ENCODE results near the gene TMEM171. TPM values are rescaled to one million over a fixed set of nuclear protein-coding genes. Genes with fewer than 3 reads are reported as not detected.

TMEM171 gene
- total and polyA plus RNA-seq, 9 of the 15 experiments (the other 6 are each of a cell fraction or from before 2014, with no cell fraction given) = 0.08 TPM; not detected in 8

DNA sequence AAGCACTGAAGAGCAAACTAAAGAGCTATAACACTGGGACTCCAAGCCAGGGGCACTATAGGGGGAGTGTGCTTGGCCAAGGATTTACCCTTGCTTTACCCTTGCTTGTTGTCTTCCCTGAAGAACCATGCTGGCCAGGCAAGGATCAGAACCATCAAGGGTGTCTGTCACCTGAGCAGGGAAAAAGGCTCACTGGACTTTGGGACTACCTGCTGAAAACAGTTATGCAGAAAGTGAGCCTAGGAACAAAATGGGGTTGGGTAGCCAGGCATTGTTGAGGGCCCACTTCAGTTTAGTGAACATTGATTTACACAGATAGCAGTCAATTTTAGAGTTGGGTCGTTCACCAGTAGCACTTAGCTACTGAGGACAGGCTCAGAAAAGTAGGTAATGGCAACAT lies 8.0 kb upstream of the TMEM171 start (continued):
- TF ChIP-seq, protein P1, sequence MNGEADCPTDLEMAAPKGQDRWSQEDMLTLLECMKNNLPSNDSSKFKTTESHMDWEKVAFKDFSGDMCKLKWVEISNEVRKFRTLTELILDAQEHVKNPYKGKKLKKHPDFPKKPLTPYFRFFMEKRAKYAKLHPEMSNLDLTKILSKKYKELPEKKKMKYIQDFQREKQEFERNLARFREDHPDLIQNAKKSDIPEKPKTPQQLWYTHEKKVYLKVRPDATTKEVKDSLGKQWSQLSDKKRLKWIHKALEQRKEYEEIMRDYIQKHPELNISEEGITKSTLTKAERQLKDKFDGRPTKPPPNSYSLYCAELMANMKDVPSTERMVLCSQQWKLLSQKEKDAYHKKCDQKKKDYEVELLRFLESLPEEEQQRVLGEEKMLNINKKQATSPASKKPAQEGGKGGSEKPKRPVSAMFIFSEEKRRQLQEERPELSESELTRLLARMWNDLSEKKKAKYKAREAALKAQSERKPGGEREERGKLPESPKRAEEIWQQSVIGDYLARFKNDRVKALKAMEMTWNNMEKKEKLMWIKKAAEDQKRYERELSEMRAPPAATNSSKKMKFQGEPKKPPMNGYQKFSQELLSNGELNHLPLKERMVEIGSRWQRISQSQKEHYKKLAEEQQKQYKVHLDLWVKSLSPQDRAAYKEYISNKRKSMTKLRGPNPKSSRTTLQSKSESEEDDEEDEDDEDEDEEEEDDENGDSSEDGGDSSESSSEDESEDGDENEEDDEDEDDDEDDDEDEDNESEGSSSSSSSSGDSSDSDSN (IDR thresholded peaks at IDR 0.05; ENCODE audit: borderline replicate concordance in 1 of 2, low read depth in 2 of 2, low read length in 2 of 2) = no peak

DNA sequence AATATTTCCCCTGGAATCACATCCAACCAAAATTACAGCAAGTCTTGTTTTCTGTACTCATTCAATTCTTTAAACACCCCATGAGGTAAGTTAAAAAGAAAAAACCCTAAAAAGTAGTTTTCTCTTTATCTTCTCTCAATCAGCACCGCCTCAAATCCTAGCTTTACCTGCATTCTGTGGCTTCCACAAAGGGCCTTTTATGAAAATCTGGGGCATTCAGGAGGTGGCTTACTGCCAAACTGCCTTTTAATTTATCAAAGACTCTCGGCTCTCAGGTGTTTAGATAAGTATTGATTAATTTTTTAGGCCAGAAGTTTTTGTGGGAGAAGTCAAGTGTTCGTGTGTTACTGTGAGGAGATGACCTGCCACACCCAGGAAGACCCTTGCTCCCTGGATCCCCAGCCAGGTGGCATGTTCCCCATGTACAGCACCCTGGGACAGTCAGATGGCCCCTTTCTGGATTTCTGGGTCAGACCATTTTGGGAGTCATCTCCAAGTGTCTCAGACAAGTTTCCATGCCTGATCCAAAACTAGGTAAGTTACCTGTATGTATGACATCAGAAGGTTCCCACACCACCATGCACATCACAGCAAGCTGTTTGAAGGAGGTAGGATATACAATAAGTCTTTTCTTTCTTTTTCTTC lies 6.2 kb upstream of the TMEM171 start:
- no peak for DNase-seq (ENCODE audit: extremely low read depth in 1 of 4, low spot score in 3 of 4)
- no peaks in the 10 kb centered on the region for H3K4me1 ChIP-seq (replicated peaks in 1 of 2; ENCODE audit: control insufficient read depth in 2 of 2, insufficient read depth in 2 of 2, low read length in 2 of 2)
- no peak overlapping the region for H3K27ac ChIP-seq (ENCODE audit: extremely low read depth, low read depth, low read length)
- no peak for ATAC-seq
- H3K9me1 ChIP-seq (ENCODE audit: control insufficient read depth, insufficient read depth, low read length) = no peaks in the 10 kb centered on the region
- H3K79me2 ChIP-seq (ENCODE audit: control insufficient read depth, insufficient read depth, low read length) = no peaks in the 10 kb centered on the region
- no peak overlapping the region for H3K4me2 ChIP-seq (ENCODE audit: insufficient read depth, low read length)
- no peak overlapping the region for H2AFZ ChIP-seq (ENCODE audit: low read depth, low read length)
- no peak for FAIRE-seq
- TF ChIP-seq MAZ (CRISPR knock-in tag; conservative IDR thresholded peaks at IDR 0.05 in 1 of 2, IDR thresholded peaks at IDR 0.05 in 1 of 2) (no peak), ZNF263 (CRISPR knock-in tag; IDR thresholded peaks at IDR 0.05; ENCODE audit: borderline replicate concordance) (no peak), ZNF707 (CRISPR knock-in tag; conservative IDR thresholded peaks at IDR 0.05) (no peak), BMI1 (IDR thresholded peaks at IDR 0.05; ENCODE audit: low read length) (no peak), YBX1 (IDR thresholded peaks at IDR 0.05) (no peak)
- TF ChIP-seq, protein P2, sequence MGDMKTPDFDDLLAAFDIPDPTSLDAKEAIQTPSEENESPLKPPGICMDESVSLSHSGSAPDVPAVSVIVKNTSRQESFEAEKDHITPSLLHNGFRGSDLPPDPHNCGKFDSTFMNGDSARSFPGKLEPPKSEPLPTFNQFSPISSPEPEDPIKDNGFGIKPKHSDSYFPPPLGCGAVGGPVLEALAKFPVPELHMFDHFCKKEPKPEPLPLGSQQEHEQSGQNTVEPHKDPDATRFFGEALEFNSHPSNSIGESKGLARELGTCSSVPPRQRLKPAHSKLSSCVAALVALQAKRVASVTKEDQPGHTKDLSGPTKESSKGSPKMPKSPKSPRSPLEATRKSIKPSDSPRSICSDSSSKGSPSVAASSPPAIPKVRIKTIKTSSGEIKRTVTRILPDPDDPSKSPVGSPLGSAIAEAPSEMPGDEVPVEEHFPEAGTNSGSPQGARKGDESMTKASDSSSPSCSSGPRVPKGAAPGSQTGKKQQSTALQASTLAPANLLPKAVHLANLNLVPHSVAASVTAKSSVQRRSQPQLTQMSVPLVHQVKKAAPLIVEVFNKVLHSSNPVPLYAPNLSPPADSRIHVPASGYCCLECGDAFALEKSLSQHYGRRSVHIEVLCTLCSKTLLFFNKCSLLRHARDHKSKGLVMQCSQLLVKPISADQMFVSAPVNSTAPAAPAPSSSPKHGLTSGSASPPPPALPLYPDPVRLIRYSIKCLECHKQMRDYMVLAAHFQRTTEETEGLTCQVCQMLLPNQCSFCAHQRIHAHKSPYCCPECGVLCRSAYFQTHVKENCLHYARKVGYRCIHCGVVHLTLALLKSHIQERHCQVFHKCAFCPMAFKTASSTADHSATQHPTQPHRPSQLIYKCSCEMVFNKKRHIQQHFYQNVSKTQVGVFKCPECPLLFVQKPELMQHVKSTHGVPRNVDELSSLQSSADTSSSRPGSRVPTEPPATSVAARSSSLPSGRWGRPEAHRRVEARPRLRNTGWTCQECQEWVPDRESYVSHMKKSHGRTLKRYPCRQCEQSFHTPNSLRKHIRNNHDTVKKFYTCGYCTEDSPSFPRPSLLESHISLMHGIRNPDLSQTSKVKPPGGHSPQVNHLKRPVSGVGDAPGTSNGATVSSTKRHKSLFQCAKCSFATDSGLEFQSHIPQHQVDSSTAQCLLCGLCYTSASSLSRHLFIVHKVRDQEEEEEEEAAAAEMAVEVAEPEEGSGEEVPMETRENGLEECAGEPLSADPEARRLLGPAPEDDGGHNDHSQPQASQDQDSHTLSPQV (IDR thresholded peaks at IDR 0.05) = no peak
- H3K4me3 ChIP-seq = no peak overlapping the region
- H4K20me1 ChIP-seq (replicated peaks; ENCODE audit: control insufficient read depth, insufficient read depth, low read length) = no peaks in the 10 kb centered on the region
- CTCF ChIA-PET (ENCODE audit: low intra/inter-chr PET ratio) = no interaction called here
- in situ Hi-C loops (cut with MboI) = no loop called here
- 0% methylated on average over 3 of the region's 3 CpGs for WGBS (ENCODE audit: insufficient coverage, low coverage, missing lambda C conversion rate)
- intact Hi-C loops (cut with micrococcal nuclease) = no loop called here
- POLR2A ChIA-PET = interaction anchor here (0.6 to 2.5 kb wide), 4 partner anchors 16 to 158 kb away, joined by 3 to 7 read pairs (median 5); partner anchors contain the start of gene FCHO2
- H3K9me3 ChIP-seq (replicated peaks; ENCODE audit: control insufficient read depth, insufficient read depth, low read depth, low read length) = no peaks in the 10 kb centered on the region
- H3K27me3 ChIP-seq (ENCODE audit: control insufficient read depth in 2 of 2, insufficient read depth in 2 of 2, low read length in 2 of 2) = peaks cover 8 to 23% of the 10 kb centered on the region in 2 experiments; a peak in 3 of 5 replicates
- BruUV-seq (replicated peaks) = no TSS peak
- H3K36me3 ChIP-seq (ENCODE audit: control insufficient read depth, insufficient read depth, low read length) = no peaks in the 10 kb centered on the region
- no peak overlapping the region for H3K9ac ChIP-seq (ENCODE audit: insufficient read depth in 1 of 2, low read depth in 2 of 2, low read length in 2 of 2)
